GDM1 (cell line): ENCODE results near the gene PAX4.

Source experiments
- DNase-seq: peaks from one replicate; lab custom pipeline; 2025; lab: John Stamatoyannopoulos, UW

The PAX4 gene

GRCh38 chr7:127628445-127628844 is 10.5 kb upstream of the PAX4 start:
- DNase-seq = no peak

- DNase-seq = no peak
Measured at GRCh38 chr7:127625331-127625730, 7.4 kb upstream of the PAX4 start.

GRCh38 chr7:127620406-127621233 is 2.7 kb upstream of the PAX4 start:
- DNase-seq = peak; percentile 29

- DNase-seq = no peak
Measured at GRCh38 chr7:127619681-127620405, 1.9 kb upstream of the PAX4 start.

- DNase-seq = no peak
Measured at GRCh38 chr7:127618775-127619174, 833 bp upstream of the PAX4 start.

GRCh38 chr7:127616724-127617123 is 1.2 kb downstream of the PAX4 start:
- no peak for DNase-seq

GRCh38 chr7:127612263-127612662 is 5.7 kb downstream of the PAX4 start:
- DNase-seq = no peak

GRCh38 chr7:127609297-127609696 is 8.6 kb downstream of the PAX4 start:
- DNase-seq = no peak

- no peak for DNase-seq
Measured at GRCh38 chr7:127608446-127608845, 9.5 kb downstream of the PAX4 start.

- DNase-seq = no peak
Measured at GRCh38 chr7:127600885-127601284, 17.1 kb downstream of the PAX4 start.

- no peak for DNase-seq
Measured at GRCh38 chr7:127598318-127598717, 19.6 kb downstream of the PAX4 start.

- no peak for DNase-seq
Measured at GRCh38 chr7:127595737-127596136, 22.2 kb downstream of the PAX4 start.

GRCh38 chr7:127594490-127594889 is 23.5 kb downstream of the PAX4 start:
- DNase-seq = peak; percentile 76

- no peak for DNase-seq
Measured at GRCh38 chr7:127592550-127592949, 25.4 kb downstream of the PAX4 start.

- no peak for DNase-seq
Measured at GRCh38 chr7:127591591-127591990, 26.4 kb downstream of the PAX4 start.

- no peak for DNase-seq
Measured at GRCh38 chr7:127591189-127591588, 26.8 kb downstream of the PAX4 start.

GRCh38 chr7:127589896-127590295 is 28.0 kb downstream of the PAX4 start:
- no peak for DNase-seq

- peak; percentile 41 for DNase-seq
Measured at GRCh38 chr7:127588697-127589482, 29.1 kb downstream of the PAX4 start.

- peak; percentile 78 for DNase-seq
Measured at GRCh38 chr7:127588019-127588696, 29.8 kb downstream of the PAX4 start, which contains the start of gene ARF5. Gene ARF5, plus strand, starts transcription at chr7:127588411. Its CDS starts 88 bp downstream, at chr7:127588499.

- DNase-seq = no peak
Measured at GRCh38 chr7:127587663-127588018, 30.3 kb downstream of the PAX4 start.

GRCh38 chr7:127586346-127586745 is 31.6 kb downstream of the PAX4 start:
- no peak for DNase-seq
